SK-N-SH (cell line): ENCODE data around the gene WBP2. TPM values are rescaled to one million over a fixed set of nuclear protein-coding genes. Genes with fewer than 3 reads are reported as not detected.

Experiments used
- CTCF ChIA-PET: fragments of 300-600, 350-600 bp; formaldehyde crosslinking; extraction: SDS; loops from one replicate; lab custom pipeline; 2021; lab: Yijun Ruan, JAX
- POLR2A ChIA-PET: fragments of 350-600 bp; sonication (Branson Sonifier 250); formaldehyde crosslinking; extraction: SDS; loops from one replicate; lab custom pipeline; 2020; ENCODE audit warnings: antibody characterized with exemption, inconsistent platforms; lab: Yijun Ruan, JAX
- DNase-seq: peaks from one replicate; pipeline ENCODE4 v3.0.0; 2012
- H2AFZ ChIP-seq: fragments of 200-600 bp; sonication (generic); 2 replicates; pipeline ENCODE4 v1.8.1; 2016; ENCODE audit warnings: antibody characterized with exemption, mild to moderate bottlenecking, low read depth
- H3F3A ChIP-seq: fragments of 200-600 bp; sonication (generic); replicated peaks from 2 replicates; pipeline ENCODE3; 2016; ENCODE audit warnings: antibody characterized with exemption, mild to moderate bottlenecking; ENCODE audit not compliant: insufficient read depth
- H3K27ac ChIP-seq, 2 experiments: fragments of 200-500 bp in 1 of 2; fragments of 200-600 bp in 1 of 2; sonication (Bioruptor generic) in 1 of 2; sonication (generic), shearing (Covaris generic) in 1 of 2; 2 replicates each; pipeline versions ENCODE4 v1.5.1 to v1.6.1; 2014 to 2016; ENCODE audit warnings: low read depth in 2 of 2, inconsistent platforms in 1 of 2, low read length in 1 of 2, mild to moderate bottlenecking in 1 of 2, mixed read lengths in 1 of 2
- H3K27me3 ChIP-seq: fragments of 200-600 bp; sonication (generic), shearing (Covaris generic); 2 replicates; pipeline ENCODE4 v1.6.1; 2016; ENCODE audit warnings: mixed run types; ENCODE audit not compliant: insufficient read depth
- H3K36me3 ChIP-seq, 2 experiments: fragments of 200-500 bp in 1 of 2; fragments of 200-600 bp in 1 of 2; sonication (Bioruptor generic) in 1 of 2; sonication (generic) in 1 of 2; replicated peaks in 1 of 2; 2 replicates each; pipeline versions ENCODE3 to v1.5.1; 2014 to 2016; ENCODE audit warnings: low read length in 1 of 2, mild to moderate bottlenecking in 1 of 2; ENCODE audit not compliant: insufficient read depth in 2 of 2, control insufficient read depth in 1 of 2
- H3K4me1 ChIP-seq, 2 experiments: fragments of 200-500 bp in 1 of 2; fragments of 200-600 bp in 1 of 2; sonication (Bioruptor generic) in 1 of 2; sonication (generic), shearing (Covaris generic) in 1 of 2; 2 replicates each; pipeline versions ENCODE4 v1.5.1 to v1.6.1; 2014 to 2016; ENCODE audit warnings: low read depth in 1 of 2, low read length in 1 of 2, mixed run types in 1 of 2; ENCODE audit not compliant: insufficient read depth in 2 of 2, control insufficient read depth in 1 of 2
- H3K4me2 ChIP-seq: fragments of 200-600 bp; sonication (generic), shearing (Covaris generic); 2 replicates; pipeline ENCODE4 v1.6.1; 2017; ENCODE audit warnings: mixed run types
- H3K4me3 ChIP-seq, 2 experiments: fragments of 200-500 bp in 1 of 2; fragments of 200-600 bp in 1 of 2; sonication (Bioruptor generic) in 1 of 2; sonication (generic), shearing (Covaris generic) in 1 of 2; 2 replicates each; pipeline versions ENCODE4 v1.5.1 to v1.8.1; 2014 to 2016; ENCODE audit warnings: low read depth in 2 of 2, inconsistent platforms in 1 of 2, low read length in 1 of 2, mild to moderate bottlenecking in 1 of 2, mixed read lengths in 1 of 2, moderate library complexity in 1 of 2
- H3K79me2 ChIP-seq: fragments of 200-600 bp; sonication (generic); 2 replicates; pipeline ENCODE4 v1.8.1; 2017; ENCODE audit warnings: mild to moderate bottlenecking; ENCODE audit not compliant: insufficient read depth
- H3K9ac ChIP-seq: fragments of 200-600 bp; sonication (generic); 2 replicates; pipeline ENCODE4 v1.6.1; 2017; ENCODE audit warnings: mixed run types
- H3K9me2 ChIP-seq: fragments of 200-600 bp; sonication (generic); 2 replicates; pipeline ENCODE4 v1.6.1; 2017; ENCODE audit warnings: mixed run types
- H3K9me3 ChIP-seq: fragments of 200-600 bp; sonication (generic); 2 replicates; pipeline ENCODE4 v1.6.1; 2017; ENCODE audit warnings: mixed run types, mild to moderate bottlenecking, moderate library complexity
- H4K20me1 ChIP-seq: fragments of 200-600 bp; sonication (generic); 2 replicates; pipeline ENCODE4 v1.6.1; 2017; ENCODE audit warnings: mild to moderate bottlenecking, mixed run types; ENCODE audit not compliant: insufficient read depth
- CHD2 ChIP-seq: fragments of 150-350 bp; IDR thresholded peaks from 2 replicates; pipeline ENCODE4 v1.6.1; 2018; ENCODE audit warnings: low read length; ENCODE audit not compliant: partially characterized antibody
- CTCF ChIP-seq: fragments of 200-600 bp; sonication (generic); IDR thresholded peaks from 2 replicates; pipeline ENCODE4 v1.6.1; 2017; ENCODE audit warnings: antibody characterized with exemption, mild to moderate bottlenecking, moderate library complexity
- ELF1 ChIP-seq: IDR thresholded peaks from 2 replicates; pipeline ENCODE4 v1.4.0; 2012
- EP300 ChIP-seq, 2 experiments: IDR thresholded peaks; 2 replicates each; pipeline versions ENCODE4 v1.4.0 to v1.6.1; 2012; ENCODE audit warnings: borderline replicate concordance in 1 of 2, low read depth in 1 of 2, low read length in 1 of 2
- EZH2phosphoT487 ChIP-seq: fragments of 200-600 bp; sonication (generic); IDR thresholded peaks from 2 replicates; pipeline ENCODE4 v1.6.1; 2017; ENCODE audit warnings: low read depth, mixed run types, mild to moderate bottlenecking, antibody characterized with exemption, moderate library complexity, borderline replicate concordance
- FOSL2 ChIP-seq: IDR thresholded peaks from 2 replicates; pipeline ENCODE4 v1.4.0; 2012; ENCODE audit warnings: low read depth, mild to moderate bottlenecking, moderate library complexity, borderline replicate concordance
- FOXJ3 ChIP-seq: sonication (generic); formaldehyde crosslinking; IDR thresholded peaks from 2 replicates; pipeline ENCODE4 v1.5.1; 2020; ENCODE audit warnings: mild to moderate bottlenecking, missing genetic modification reagents
- FOXM1 ChIP-seq: IDR thresholded peaks from 2 replicates; pipeline ENCODE4 v1.4.0; 2012; ENCODE audit warnings: low read depth, mild to moderate bottlenecking
- GABPA ChIP-seq: IDR thresholded peaks from 2 replicates; pipeline ENCODE4 v1.4.0; 2012; ENCODE audit warnings: low read depth, mild to moderate bottlenecking
- GATA2 ChIP-seq: sonication (generic); formaldehyde crosslinking; IDR thresholded peaks from 2 replicates; pipeline ENCODE4 v1.5.0; 2020; ENCODE audit warnings: mild to moderate bottlenecking, missing genetic modification reagents
- IRF3 ChIP-seq: fragments of 150-350 bp; IDR thresholded peaks from 2 replicates; pipeline ENCODE4 v1.6.1; 2016; ENCODE audit warnings: mild to moderate bottlenecking, low read depth, low read length
- JUND ChIP-seq: IDR thresholded peaks from 2 replicates; pipeline ENCODE4 v1.4.0; 2012
- MAX ChIP-seq: IDR thresholded peaks from 2 replicates; pipeline ENCODE4 v1.4.0; 2012; ENCODE audit warnings: low read depth
- MEF2A ChIP-seq: IDR thresholded peaks from 2 replicates; pipeline ENCODE4 v1.4.0; 2012; ENCODE audit warnings: low read depth, borderline replicate concordance
- MXI1 ChIP-seq: IDR thresholded peaks from 2 replicates; pipeline ENCODE4 v1.6.1; 2012; ENCODE audit warnings: mild to moderate bottlenecking, low read depth, low read length, improper control_type of control experiment
- NRF1 ChIP-seq: IDR thresholded peaks from 2 replicates; pipeline ENCODE4 v1.6.1; 2012; ENCODE audit warnings: low read depth, mild to moderate bottlenecking, low read length
- POLR2AphosphoS5 ChIP-seq: IDR thresholded peaks from 2 replicates; pipeline ENCODE4 v1.6.1; 2012; ENCODE audit warnings: low read depth, low read length
- RAD21 ChIP-seq: IDR thresholded peaks from 2 replicates; pipeline ENCODE4 v1.6.1; 2012; ENCODE audit warnings: mild to moderate bottlenecking, low read length
- RCOR1 ChIP-seq: fragments of 150-350 bp; IDR thresholded peaks from 2 replicates; pipeline ENCODE4 v1.6.1; 2017; ENCODE audit warnings: antibody characterized with exemption, low read length
- RFX5 ChIP-seq: IDR thresholded peaks from 2 replicates; pipeline ENCODE4 v1.6.1; 2012; ENCODE audit warnings: mild to moderate bottlenecking, improper control_type of control experiment, low read length
- RXRA ChIP-seq: IDR thresholded peaks from 2 replicates; pipeline ENCODE4 v1.4.0; 2012; ENCODE audit warnings: low read depth, mild to moderate bottlenecking, borderline replicate concordance
- SIN3A ChIP-seq: IDR thresholded peaks from 2 replicates; pipeline ENCODE4 v1.6.1; 2012; ENCODE audit warnings: low read depth, mild to moderate bottlenecking, low read length, moderate library complexity, borderline replicate concordance
- SMC3 ChIP-seq: IDR thresholded peaks from 2 replicates; pipeline ENCODE4 v1.6.1; 2012; ENCODE audit warnings: low read depth, low read length, improper control_type of control experiment
- USF2 ChIP-seq: fragments of 150-350 bp; IDR thresholded peaks from 2 replicates; pipeline ENCODE4 v1.6.1; 2017; ENCODE audit warnings: antibody characterized with exemption, low read length, low read depth, borderline replicate concordance
- WGBS: methylation state at CpG from one replicate; pipeline ENCODE4 v1.1.6; 2017; ENCODE audit warnings: low lambda C conversion rate; 5-methylcytosine and 5-hydroxymethylcytosine counted together
- polyA plus RNA-seq, 3 experiments: library from polyadenylated mRNA; depleted of rRNA; stranded (reverse); fragments of >200 nt; gene quantifications; 2 replicates each; pipeline ENCODE4 v1.2.3, GENCODE V29; 2012

The WBP2 gene
- polyA plus RNA-seq, 1 of the 3 experiments (the other 2 are of a cell fraction): 55.8 TPM

GRCh38 chr17:75848523-75849278, 6.4 kb downstream of the WBP2 start:
- Histone ChIP-seq H3K9me2 (no peaks in the 10 kb centered on the region), H3K9me3 (no peaks in the 10 kb centered on the region), H3F3A (peaks cover 4% of the 10 kb centered on the region), H3K36me3 (peaks cover 28 to 51% of the 10 kb centered on the region in 2 experiments), H3K27me3 (no peaks in the 10 kb centered on the region), H2AFZ (no peak overlapping the region)
- 57% methylated on average over 16 of the region's 16 CpGs for WGBS
- CTCF ChIA-PET: interaction anchor here (0.6 to 16.1 kb wide), 29 partner anchors 7 to 483 kb away, joined by 3 to 326 read pairs (median 4); partner anchors contain the start of genes MRPL38, TRIM47, TRIM65 and WBP2
- TF ChIP-seq CTCF: peak; percentile 95
- TF ChIP-seq EZH2phosphoT487: no peak
- peak; percentile 46 for TF ChIP-seq SMC3
- TF ChIP-seq USF2: no peak
- no peak for TF ChIP-seq RFX5
- no peak for TF ChIP-seq ELF1
- no peak for TF ChIP-seq RCOR1
- TF ChIP-seq NRF1: no peak
- TF ChIP-seq GATA2 (CRISPR knock-in tag): no peak
- TF ChIP-seq GABPA: no peak
- TF ChIP-seq MAX: no peak
- TF ChIP-seq JUND: no peak
- no peak for TF ChIP-seq EP300 (IDR thresholded peaks at IDR 0.05; ENCODE audit: borderline replicate concordance in 1 of 2, low read depth in 1 of 2, low read length in 1 of 2)
- no peak for TF ChIP-seq IRF3
- no peak for TF ChIP-seq CHD2
- no peak for TF ChIP-seq RXRA
- no peak for TF ChIP-seq SIN3A
- TF ChIP-seq FOXM1: no peak
- TF ChIP-seq POLR2AphosphoS5: no peak
- no peak for TF ChIP-seq MEF2A
- peak; percentile 49 for TF ChIP-seq RAD21
- TF ChIP-seq FOXJ3: no peak
- TF ChIP-seq FOSL2: no peak
- no peak for TF ChIP-seq MXI1
- TF ChIP-seq, all 33 proteins: peak for 3
- Histone ChIP-seq H3K9ac (no peak overlapping the region), H3K79me2 (peaks cover 25% of the 10 kb centered on the region), H3K4me2 (no peak overlapping the region), H4K20me1 (no peaks in the 10 kb centered on the region; the same call in 1 of the 2 replicates), H3K4me3 (no peak overlapping the region; a peak in 1 of 4 replicates), H3K27ac (no peak overlapping the region; a peak in 1 of 4 replicates), H3K4me1 (peaks cover 13 to 26% of the 10 kb centered on the region in 2 experiments; a peak in 3 of 4 replicates)
- POLR2A ChIA-PET: no interaction called here
- DNase-seq: peak; percentile 73
